Endothelial cell of umbilical vein (primary cell): Measurements from ENCODE around the gene MOCOS. TPM values are rescaled to one million over a fixed set of nuclear protein-coding genes. Genes with fewer than 3 reads are reported as not detected.

Experiments
- BruUV-seq: library from RNA; stranded (reverse); fragments of 400-500 nt; replicated peaks from 2 replicates; lab custom pipeline; 2021; lab: Mats Ljungman, UMichigan
- CTCF ChIA-PET: fragments of 300-600, 350-600 bp; sonication (Branson Sonifier 250); formaldehyde crosslinking; loops from one replicate; lab custom pipeline; 2021; ENCODE audit warnings: antibody characterized with exemption, inconsistent platforms; lab: Charles Lee
- POLR2A ChIA-PET: fragments of 300-600, 350-600 bp; sonication (Branson Sonifier 250); formaldehyde crosslinking; loops from one replicate; lab custom pipeline; 2021; ENCODE audit warnings: antibody characterized with exemption, inconsistent platforms; lab: Charles Lee
- DNase-seq: peaks from one replicate; pipeline ENCODE4 v3.0.0-alpha.2; 2011; ENCODE audit warnings: low read depth, low spot score
- FAIRE-seq: peaks from 2 replicates; lab custom pipeline; 2011; peaks lifted over from hg19 to GRCh38; lab: Jason Lieb, UNC
- H2AFZ ChIP-seq: 2 replicates; pipeline ENCODE4 v1.6.0; 2012; ENCODE audit warnings: low read depth, low read length, control low read depth, inconsistent platforms
- H3K27ac ChIP-seq: 2 replicates; pipeline ENCODE4 v1.5.1; 2011; ENCODE audit warnings: low read depth, mild to moderate bottlenecking, control low read depth, low read length, moderate library complexity; ENCODE audit not compliant: insufficient read depth
- H3K27me3 ChIP-seq, 2 experiments: 2 replicates each; pipeline versions ENCODE4 v1.6.0 to v1.6.1; 2011; ENCODE audit warnings: low read length in 2 of 2, mixed read lengths in 1 of 2; ENCODE audit not compliant: control insufficient read depth in 2 of 2, insufficient read depth in 2 of 2
- H3K36me3 ChIP-seq, 2 experiments: 2 replicates in 1 of 2; 3 replicates in 1 of 2; pipeline ENCODE4 v1.5.1; 2011; ENCODE audit warnings: low read length in 2 of 2, mild to moderate bottlenecking in 1 of 2, moderate library complexity in 1 of 2; ENCODE audit not compliant: control insufficient read depth in 2 of 2, insufficient read depth in 2 of 2; ENCODE audit errors: extremely low read depth in 1 of 2
- H3K4me1 ChIP-seq: 3 replicates; pipeline ENCODE4 v1.5.1; 2011; ENCODE audit warnings: mild to moderate bottlenecking, low read length; ENCODE audit not compliant: control insufficient read depth, insufficient read depth; ENCODE audit errors: extremely low read depth
- H3K4me2 ChIP-seq: 2 replicates; pipeline ENCODE4 v1.6.1; 2011; ENCODE audit warnings: low read length, control low read depth, mixed read lengths; ENCODE audit not compliant: insufficient read depth
- H3K4me3 ChIP-seq, 3 experiments: fragments of 200-600 bp in 1 of 3; sonication (generic), shearing (Covaris generic) in 1 of 3; replicated peaks in 1 of 3; 2 replicates each; pipeline ENCODE4 v1.5.1; 2011 to 2016; ENCODE audit warnings: control low read depth in 3 of 3, low read length in 3 of 3, mild to moderate bottlenecking in 2 of 3, inconsistent platforms in 1 of 3, low read depth in 1 of 3, moderate library complexity in 1 of 3; ENCODE audit not compliant: insufficient read depth in 1 of 3
- H3K79me2 ChIP-seq: 2 replicates; pipeline ENCODE4 v1.6.0; 2012; ENCODE audit warnings: low read length, inconsistent platforms; ENCODE audit not compliant: control insufficient read depth, insufficient read depth
- H3K9ac ChIP-seq: replicated peaks from 2 replicates; pipeline ENCODE3; 2011; ENCODE audit warnings: low read length, control low read depth; ENCODE audit not compliant: insufficient read depth; ENCODE audit errors: extremely low read depth
- H3K9me1 ChIP-seq: replicated peaks from 3 replicates; pipeline ENCODE4 v1.6.0; 2011; ENCODE audit warnings: mild to moderate bottlenecking, low read length; ENCODE audit not compliant: control insufficient read depth, insufficient read depth; ENCODE audit errors: extremely low read depth
- H3K9me3 ChIP-seq: replicated peaks from 2 replicates; pipeline ENCODE4 v1.5.1; 2012; ENCODE audit warnings: low read length, inconsistent platforms; ENCODE audit not compliant: control insufficient read depth, insufficient read depth
- H4K20me1 ChIP-seq: replicated peaks from 2 replicates; pipeline ENCODE3; 2011; ENCODE audit warnings: mild to moderate bottlenecking, low read length; ENCODE audit not compliant: control insufficient read depth, insufficient read depth; ENCODE audit errors: extremely low read depth
- CTCF ChIP-seq, 2 donors: IDR thresholded peaks; 1 replicate in 1 of 2; 2 replicates in 1 of 2; pipeline ENCODE4 v1.5.1; 2011; ENCODE audit warnings: low read length in 2 of 2, mild to moderate bottlenecking in 2 of 2, moderate library complexity in 2 of 2, control low read depth in 1 of 2, inconsistent platforms in 1 of 2, low read depth in 1 of 2; ENCODE audit not compliant: insufficient read depth in 1 of 2; ENCODE audit errors: extremely low read depth in 1 of 2
- EZH2 ChIP-seq: IDR thresholded peaks from 2 replicates; pipeline ENCODE4 v1.6.1; 2012; ENCODE audit warnings: borderline replicate concordance, low read depth, mild to moderate bottlenecking, moderate library complexity, low read length, inconsistent platforms; ENCODE audit not compliant: severe bottlenecking
- FOS ChIP-seq: IDR thresholded peaks from 2 replicates; pipeline ENCODE4 v1.6.1; 2011; ENCODE audit warnings: mild to moderate bottlenecking, low read length, moderate library complexity, borderline replicate concordance; ENCODE audit not compliant: insufficient read depth
- GATA2 ChIP-seq: IDR thresholded peaks from 2 replicates; pipeline ENCODE4 v1.7.0; 2011; ENCODE audit warnings: low read depth, mild to moderate bottlenecking, moderate library complexity, mixed read lengths, low read length; ENCODE audit not compliant: insufficient read length, insufficient read depth
- JUN ChIP-seq: IDR thresholded peaks from 2 replicates; pipeline ENCODE4 v1.6.1; 2011; ENCODE audit warnings: borderline replicate concordance, low read depth; ENCODE audit not compliant: insufficient read length, insufficient read depth
- MYC ChIP-seq: IDR thresholded peaks from one replicate; pipeline ENCODE4 v1.6.1; 2011; ENCODE audit warnings: mild to moderate bottlenecking, low read depth, low read length
- POLR2A ChIP-seq: IDR thresholded peaks from 2 replicates; pipeline ENCODE4 v1.6.1; 2012; ENCODE audit warnings: low read depth, mild to moderate bottlenecking, control low read depth, low read length
- POLR2AphosphoS5 ChIP-seq: IDR thresholded peaks from 2 replicates; pipeline ENCODE4 v1.6.1; 2012; ENCODE audit warnings: low read depth, mild to moderate bottlenecking, control low read depth, low read length, moderate library complexity; ENCODE audit not compliant: insufficient read depth
- dilution Hi-C: fragments of 300-500 bp; cut with MboI; formaldehyde crosslinking; loops from one replicate; pipeline ENCODE4 v1.15.0; 2019; ENCODE audit warnings: low sequenced_read_pairs; ENCODE audit not compliant: extremely low pct_ligation_motif_present
- intact Hi-C: fragments of 100-400 bp; cut with micrococcal nuclease; formaldehyde crosslinking; loops from one replicate; pipeline ENCODE4 v1.10.0; 2022
- polyA plus RNA-seq, 4 experiments: library from polyadenylated mRNA; depleted of rRNA in 3 of 4; stranded (reverse) in 3 of 4; unstranded in 1 of 4; fragments of >200 nt; gene quantifications; 2 replicates each; pipeline versions ENCODE4 v1.2.1 to v1.2.3, GENCODE V29; 2011 to 2012; ENCODE audit warnings: missing spikeins in 1 of 4
- total RNA-seq: library from RNA; stranded (reverse); gene quantifications from 2 replicates; pipeline ENCODE4 v1.2.3, GENCODE V29; 2021
- TF ChIP-seq, protein P1 (sequence below): IDR thresholded peaks from 2 replicates; pipeline ENCODE4 v1.6.1; 2011; ENCODE audit not compliant: insufficient read depth, insufficient read length

MOCOS gene
- total and polyA plus RNA-seq, 2 donors (not counting 3 experiments of a cell fraction or from before 2014, with no cell fraction given), result 0.18 to 0.88 TPM

- DNase-seq, result no peak
These were observed 29.9 kb upstream of the MOCOS start for GRCh38 chr18:36157441-36157840.

DNA sequence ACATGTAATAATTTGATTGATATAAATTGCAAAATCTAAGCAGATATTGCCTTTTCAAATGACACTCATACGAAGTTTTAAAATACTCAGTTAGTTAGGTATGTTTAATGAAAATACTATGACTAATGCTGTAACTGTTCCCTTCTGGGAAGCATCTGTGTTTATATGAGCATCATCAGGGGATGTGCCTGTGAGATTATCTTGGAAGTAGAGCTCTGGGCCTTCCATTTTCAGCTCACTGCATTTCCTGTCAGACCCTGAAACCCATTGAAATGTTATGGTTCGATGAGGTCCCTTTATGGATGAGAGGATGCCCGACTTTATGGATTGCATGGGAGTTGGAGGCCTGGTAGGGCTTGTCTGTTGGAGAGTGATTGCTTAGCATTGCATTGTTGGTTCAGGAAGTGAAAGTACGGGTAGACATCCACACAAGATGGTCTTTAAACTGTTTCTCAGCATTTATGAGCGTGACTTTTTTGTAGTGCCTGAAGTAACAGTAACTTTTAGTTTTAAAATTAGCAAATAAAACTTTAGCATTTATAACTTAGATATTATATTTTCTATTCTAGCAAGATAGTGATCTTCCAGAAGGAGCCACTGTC, 28.9 kb upstream of the MOCOS start:
- H3K79me2 ChIP-seq, result peaks cover 2% of the 10 kb centered on the region
- intact Hi-C loops (loop anchor here (1.0 kb wide), 3 partner anchors 18 to 123 kb away; partner anchors contain the start of genes ELP2 and SLC39A6), dilution Hi-C loops (no loop called here)
- ChIA-PET POLR2A (no interaction called here), CTCF (interaction anchor here (0.7 to 3.4 kb wide), 3 partner anchors 62 to 141 kb away, joined by 3 to 13 read pairs (median 3); no protein-coding TSS in a partner anchor)
- H3K4me3 ChIP-seq, result no peak overlapping the region
- H3K9me3 ChIP-seq, result no peaks in the 10 kb centered on the region
- no peaks in the 10 kb centered on the region for H4K20me1 ChIP-seq
- no TSS peak for BruUV-seq
- FAIRE-seq, result peak; percentile 70
- H3K4me2 ChIP-seq, result peak overlapping the region; percentile 46
- no peaks in the 10 kb centered on the region for H3K27me3 ChIP-seq
- DNase-seq, result peak; percentile 93
- peaks cover 14 to 18% of the 10 kb centered on the region in 2 experiments for H3K36me3 ChIP-seq
- H3K9me1 ChIP-seq, result no peaks in the 10 kb centered on the region
- peaks cover 35% of the 10 kb centered on the region for H3K4me1 ChIP-seq
- H3K9ac ChIP-seq, result peak overlapping the region; percentile 55
- TF ChIP-seq, protein P1, sequence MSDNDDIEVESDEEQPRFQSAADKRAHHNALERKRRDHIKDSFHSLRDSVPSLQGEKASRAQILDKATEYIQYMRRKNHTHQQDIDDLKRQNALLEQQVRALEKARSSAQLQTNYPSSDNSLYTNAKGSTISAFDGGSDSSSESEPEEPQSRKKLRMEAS, result no peak
- TF ChIP-seq POLR2AphosphoS5 (peak; percentile 75), POLR2A (peak; percentile 49), GATA2 (peak; percentile 84), JUN (peak; percentile 79), FOS (peak; percentile 76), CTCF (IDR thresholded peaks at IDR 0.05; ENCODE audit: extremely low read depth in 1 of 2, insufficient read depth in 1 of 2, low read depth in 1 of 2, low read length in 2 of 2) (no peak)
- no peak overlapping the region for H2AFZ ChIP-seq
- peak overlapping the region; percentile 74 for H3K27ac ChIP-seq

More at GRCh38 chr18:36157441-36157840, 29.9 kb upstream of the MOCOS start:
- Histone ChIP-seq H3K4me3 (no peak overlapping the region), H3K36me3 (peaks cover 18% of the 10 kb centered on the region in 2 experiments), H2AFZ (no peak overlapping the region), H3K79me2 (peaks cover 2% of the 10 kb centered on the region), H3K9me3 (no peaks in the 10 kb centered on the region), H3K27ac (peak overlapping the region; percentile 74), H4K20me1 (no peaks in the 10 kb centered on the region), H3K9me1 (no peaks in the 10 kb centered on the region), H3K27me3 (no peaks in the 10 kb centered on the region), H3K4me1 (peaks cover 26% of the 10 kb centered on the region), H3K9ac (peak overlapping the region; percentile 55), H3K4me2 (no peak overlapping the region)
- FAIRE-seq, result no peak
- ChIA-PET POLR2A (no interaction called here), CTCF (interaction anchor here (0.7 to 3.4 kb wide), 3 partner anchors 31 to 127 kb away, joined by 3 to 13 read pairs (median 3); no protein-coding TSS in a partner anchor)
- dilution Hi-C loops, result no loop called here
- BruUV-seq, result no TSS peak
- intact Hi-C loops, result no loop called here
- TF ChIP-seq POLR2A (no peak), MYC (no peak), EZH2 (no peak), FOS (no peak), POLR2AphosphoS5 (no peak), JUN (no peak)
